ENCODE data around the gene REPIN1. TPM values are rescaled to one million over a fixed set of nuclear protein-coding genes. Genes with fewer than 3 reads are reported as not detected.
A peak's percentile ranks its signal among the peaks of the same experiment; 100 is the strongest.

The REPIN1 gene
- total and polyA plus RNA-seq, 7 experiments from 2014 or later, result 46.7 to 103 (median 78.4) TPM

DNA sequence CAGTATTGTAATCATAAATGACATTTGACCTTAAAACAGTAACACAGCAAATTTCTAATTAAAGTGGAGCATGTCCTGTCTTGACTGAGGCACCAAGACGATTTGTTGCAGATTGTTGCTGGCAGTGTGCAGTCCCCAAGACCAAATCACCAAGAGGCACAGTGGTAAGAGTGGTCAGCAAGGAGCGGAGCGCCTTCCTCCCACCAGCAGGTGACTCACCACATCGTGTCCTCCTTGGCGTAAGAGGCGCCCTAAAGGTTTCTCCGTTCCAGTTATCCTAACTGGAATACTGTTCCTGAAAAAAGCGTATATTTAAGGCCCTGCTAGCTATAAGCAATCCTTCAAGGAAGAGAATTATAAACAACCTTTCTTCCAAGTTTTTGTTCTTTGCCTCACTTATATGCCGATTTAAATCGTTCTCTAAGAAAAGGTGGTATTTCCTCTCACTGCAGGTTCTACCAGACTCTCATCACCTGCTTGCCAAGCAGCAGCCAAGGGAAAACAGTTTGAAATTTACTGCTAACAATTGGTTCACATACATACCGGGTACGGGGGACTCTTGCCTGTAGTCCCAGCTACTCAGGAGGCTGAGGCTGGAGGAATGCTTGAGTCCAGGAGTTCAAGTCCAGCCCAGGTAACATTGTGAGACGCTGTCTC lies 10.7 kb upstream of the REPIN1 start:
- peak overlapping the region; percentile 47 to 85 (median 75) for H3K4me3 Mint-ChIP-seq
- ChIA-PET CTCF (interaction anchor here (0.6 to 1.7 kb wide), 6 partner anchors 10 to 343 kb away, joined by 3 to 5 read pairs (median 4); partner anchors contain the start of gene REPIN1), POLR2A (interaction anchor here (0.6 to 6.2 kb wide), 13 partner anchors 9 to 398 kb away, joined by 3 to 50 read pairs (median 6); partner anchors contain the start of genes GIMAP1, GIMAP2, GIMAP7 and REPIN1)
- peak overlapping the region; percentile 35 for H3K4me3 ChIP-seq (ENCODE audit: low read length)
- H3K27me3 Mint-ChIP-seq, result peaks cover 0 to 2% (median 0%) of the 10 kb centered on the region in 5 donors
- DNase-seq (no peak), ATAC-seq (peak; percentile 17)
- H3K4me1 Mint-ChIP-seq, result peaks cover 17 to 54% (median 46%) of the 10 kb centered on the region in 7 donors
- H3K27me3 ChIP-seq (ENCODE audit: control insufficient read depth in 2 of 2, insufficient read depth in 2 of 2, low read length in 2 of 2), result no peaks in the 10 kb centered on the region
- peak overlapping the region; percentile 85 to 93 (median 89) for H3K27ac Mint-ChIP-seq
- peaks cover 6 to 28% of the 10 kb centered on the region in 2 donors for H3K4me1 ChIP-seq (ENCODE audit: control insufficient read depth in 2 of 2, insufficient read depth in 2 of 2, low read length in 2 of 2)
- peaks cover 0 to 2% (median 0%) of the 10 kb centered on the region in 11 donors for H3K9me3 Mint-ChIP-seq
- no peaks in the 10 kb centered on the region for H3K36me3 Mint-ChIP-seq
- H3K9me3 ChIP-seq (ENCODE audit: control insufficient read depth in 2 of 3, low read length in 3 of 3), result no peaks in the 10 kb centered on the region
- no peaks in the 10 kb centered on the region for H3K36me3 ChIP-seq (ENCODE audit: control insufficient read depth in 2 of 3, insufficient read depth in 3 of 3, low read length in 3 of 3)
- intact Hi-C loops (cut with micrococcal nuclease), result loop anchor here (1.0 to 5.0 kb wide), 7 partner anchors 9 to 397 kb away; partner anchors contain the start of genes GIMAP7 (in 2 of the 2), ZNF775 (in 2 of the 2), ACTR3C (in 1 of the 2) and GIMAP5 (in 1 of the 2)
- H3K27ac ChIP-seq (ENCODE audit: low read depth, low read length), result peak overlapping the region; percentile 72

DNA sequence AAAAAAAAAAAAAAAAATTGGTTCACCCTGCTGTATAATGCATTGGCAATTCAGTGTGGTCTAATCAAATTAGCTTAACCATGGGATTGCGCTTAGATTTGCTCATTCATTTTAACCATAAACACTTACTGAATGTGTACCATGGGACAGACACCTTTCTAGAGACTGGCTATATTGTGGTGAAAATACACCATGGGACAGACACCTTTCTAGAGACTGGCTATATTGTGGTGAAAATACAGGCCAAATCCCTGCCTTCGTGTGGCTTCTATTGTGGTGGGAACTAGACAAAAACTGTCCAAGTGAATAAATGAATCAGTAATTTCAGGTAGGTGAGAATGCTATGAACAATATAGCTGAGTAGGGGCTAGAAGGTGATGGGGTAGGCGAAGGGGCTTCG lies 10.2 kb upstream of the REPIN1 start:
- H3K4me3 Mint-ChIP-seq, result peak overlapping the region in 5 of 10 donors; percentile 39 to 83 (median 79)
- no peak for ATAC-seq
- peaks cover 19 to 54% (median 46%) of the 10 kb centered on the region in 7 donors for H3K4me1 Mint-ChIP-seq

DNA sequence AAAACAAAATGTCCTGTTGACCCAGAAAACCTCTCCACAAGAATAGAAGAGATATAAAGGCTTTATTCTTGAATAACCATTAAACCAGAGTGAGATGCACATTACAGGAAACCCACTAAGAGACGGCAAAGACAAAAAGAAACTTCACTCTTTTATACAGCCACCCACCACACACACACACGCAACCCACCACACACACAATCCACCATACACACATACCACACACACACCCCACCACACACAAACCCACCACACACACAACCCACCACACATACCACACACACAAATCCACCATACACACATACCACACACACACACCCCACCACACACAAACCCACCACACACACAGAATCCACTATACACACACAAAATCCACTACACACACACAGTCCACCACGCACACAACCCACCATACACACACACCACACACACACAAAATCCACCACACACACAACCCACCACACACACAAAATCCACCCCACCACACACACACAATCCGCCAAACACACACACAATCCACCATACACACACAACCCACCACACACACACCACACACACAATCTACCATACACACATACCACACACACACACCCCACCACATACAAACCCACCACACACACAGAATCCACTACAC lies 9.5 kb upstream of the REPIN1 start:
- CTCF ChIA-PET, result no interaction called here
- DNase-seq (no peak), ATAC-seq (no peak)
- Histone ChIP-seq H3K27me3 (ENCODE audit: control insufficient read depth in 2 of 2, insufficient read depth in 2 of 2, low read length in 2 of 2) (no peaks in the 10 kb centered on the region), H3K4me1 (ENCODE audit: control insufficient read depth in 2 of 2, insufficient read depth in 2 of 2, low read length in 2 of 2) (peaks cover 6 to 34% of the 10 kb centered on the region in 2 donors), H3K4me3 (ENCODE audit: low read length) (no peak overlapping the region), H3K36me3 (ENCODE audit: control insufficient read depth in 2 of 3, insufficient read depth in 3 of 3, low read length in 3 of 3) (no peaks in the 10 kb centered on the region), H3K9me3 (ENCODE audit: control insufficient read depth in 2 of 3, low read length in 3 of 3) (no peaks in the 10 kb centered on the region), H3K27ac (ENCODE audit: low read depth, low read length) (peak overlapping the region; percentile 6)
- Mint-ChIP-seq H3K9me3 (peaks cover 0 to 2% (median 0%) of the 10 kb centered on the region in 11 donors), H3K4me1 (peaks cover 23 to 59% (median 51%) of the 10 kb centered on the region in 7 donors), H3K27me3 (no peaks in the 10 kb centered on the region), H3K27ac (peak overlapping the region in 8 of 9 donors; percentile 15 to 93 (median 88)), H3K4me3 (peak overlapping the region in 6 of 10 donors; percentile 11 to 83 (median 39)), H3K36me3 (no peaks in the 10 kb centered on the region)
- POLR2A ChIA-PET, result interaction anchor here (0.7 to 6.2 kb wide), 7 partner anchors 7 to 326 kb away, joined by 3 to 50 read pairs (median 14); partner anchors contain the start of genes GIMAP2, GIMAP7 and REPIN1
- intact Hi-C loops (cut with micrococcal nuclease), result loop anchor here (5.0 kb wide), 3 partner anchors 37 to 378 kb away; partner anchors contain the start of genes GIMAP7 (in 2 of the 2), ACTR3C (in 1 of the 2), GIMAP5 (in 1 of the 2) and LRRC61 (in 1 of the 2)

More for the DNA sequence above, 10.2 kb upstream of the REPIN1 start:
- Histone ChIP-seq H3K4me3 (ENCODE audit: low read length) (peak overlapping the region; percentile 35), H3K27me3 (ENCODE audit: control insufficient read depth in 2 of 2, insufficient read depth in 2 of 2, low read length in 2 of 2) (no peaks in the 10 kb centered on the region), H3K36me3 (ENCODE audit: control insufficient read depth in 2 of 3, insufficient read depth in 3 of 3, low read length in 3 of 3) (no peaks in the 10 kb centered on the region), H3K4me1 (ENCODE audit: control insufficient read depth in 2 of 2, insufficient read depth in 2 of 2, low read length in 2 of 2) (peaks cover 6 to 28% of the 10 kb centered on the region in 2 donors), H3K9me3 (ENCODE audit: control insufficient read depth in 2 of 3, low read length in 3 of 3) (no peaks in the 10 kb centered on the region), H3K27ac (ENCODE audit: low read depth, low read length) (peak overlapping the region; percentile 6)
- ChIA-PET POLR2A (interaction anchor here (0.7 to 6.2 kb wide), 8 partner anchors 8 to 327 kb away, joined by 3 to 50 read pairs (median 10); partner anchors contain the start of genes GIMAP2, GIMAP7 and REPIN1), CTCF (interaction anchor here (0.7 to 1.4 kb wide), 2 partner anchors 47 to 343 kb away, joined by 3 to 4 read pairs; a partner anchor contains a TSS)
- H3K27ac Mint-ChIP-seq, result peak overlapping the region; percentile 15 to 93 (median 89)
- peaks cover 0 to 2% (median 0%) of the 10 kb centered on the region in 11 donors for H3K9me3 Mint-ChIP-seq
- H3K36me3 Mint-ChIP-seq, result no peaks in the 10 kb centered on the region
- DNase-seq, result no peak
- intact Hi-C loops (cut with micrococcal nuclease), result loop anchor here (5.0 kb wide), 3 partner anchors 36 to 379 kb away; partner anchors contain the start of genes GIMAP7 (in 2 of the 2), ACTR3C (in 1 of the 2), GIMAP5 (in 1 of the 2) and LRRC61 (in 1 of the 2)
- H3K27me3 Mint-ChIP-seq, result no peaks in the 10 kb centered on the region

- ATAC-seq (no peak), DNase-seq (no peak)
- CTCF ChIA-PET, result no interaction called here
- POLR2A ChIA-PET, result interaction anchor here (1.3 kb wide), 1 partner anchor 47 kb away, joined by 7 read pairs; no protein-coding TSS in a partner anchor
- Histone ChIP-seq H3K27ac (ENCODE audit: low read depth, low read length) (no peak overlapping the region), H3K4me1 (ENCODE audit: control insufficient read depth in 2 of 2, insufficient read depth in 2 of 2, low read length in 2 of 2) (peaks cover 6 to 38% of the 10 kb centered on the region in 2 donors), H3K27me3 (ENCODE audit: control insufficient read depth in 2 of 2, insufficient read depth in 2 of 2, low read length in 2 of 2) (no peaks in the 10 kb centered on the region), H3K4me3 (ENCODE audit: low read length) (no peak overlapping the region), H3K9me3 (ENCODE audit: control insufficient read depth in 2 of 3, low read length in 3 of 3) (no peaks in the 10 kb centered on the region), H3K36me3 (ENCODE audit: control insufficient read depth in 2 of 3, insufficient read depth in 3 of 3, low read length in 3 of 3) (no peaks in the 10 kb centered on the region)
- H3K27me3 Mint-ChIP-seq, result no peaks in the 10 kb centered on the region
- peak overlapping the region in 4 of 10 donors; percentile 12 to 50 (median 34) for H3K4me3 Mint-ChIP-seq
- peaks cover 24 to 64% (median 56%) of the 10 kb centered on the region in 7 donors for H3K4me1 Mint-ChIP-seq
- H3K27ac Mint-ChIP-seq, result peak overlapping the region; percentile 15 to 93 (median 86)
- peaks cover 0 to 2% (median 0%) of the 10 kb centered on the region in 11 donors for H3K9me3 Mint-ChIP-seq
- H3K36me3 Mint-ChIP-seq, result no peaks in the 10 kb centered on the region
- intact Hi-C loops (cut with micrococcal nuclease), result loop anchor here (5.0 kb wide), 3 partner anchors 37 to 378 kb away; partner anchors contain the start of genes GIMAP7 (in 2 of the 2), ACTR3C (in 1 of the 2), GIMAP5 (in 1 of the 2) and LRRC61 (in 1 of the 2)
Observed at GRCh38 chr7:150359622-150360362, 8.8 kb upstream of the REPIN1 start.

DNA sequence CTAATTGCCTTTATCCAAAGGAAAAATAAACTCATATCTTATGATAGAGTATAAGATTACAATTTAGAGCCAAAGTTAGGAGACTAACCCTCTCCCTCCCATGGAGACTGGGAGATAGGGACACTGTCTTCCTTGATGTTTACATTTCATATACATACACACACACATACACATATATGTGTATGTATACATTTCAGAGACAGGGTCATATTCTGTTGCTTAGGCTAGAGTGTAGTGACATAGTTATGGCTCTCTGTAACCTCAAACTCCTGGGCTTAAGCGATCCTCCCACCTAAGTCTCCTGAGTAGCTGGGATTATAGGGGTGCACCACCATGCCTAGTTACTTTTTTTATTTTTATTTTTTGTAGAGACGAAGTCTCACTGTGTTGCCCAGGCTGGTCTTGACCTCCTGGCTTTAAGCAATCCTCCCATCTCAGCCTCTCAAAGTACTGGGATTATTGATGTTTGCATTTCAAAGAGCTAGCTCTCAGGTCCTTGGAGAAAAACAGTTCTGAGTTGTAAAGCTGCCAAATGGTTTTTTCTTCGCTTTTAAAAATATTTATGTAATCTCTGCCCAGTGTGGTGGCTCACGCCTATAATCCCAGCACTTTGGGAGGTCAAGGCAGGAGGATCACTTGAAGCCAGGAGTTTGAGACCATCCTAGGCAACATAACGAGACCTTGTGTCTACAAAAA lies 8.1 kb upstream of the REPIN1 start:
- peak overlapping the region in 8 of 9 donors; percentile 15 to 93 (median 86) for H3K27ac Mint-ChIP-seq
- peaks cover 24 to 72% (median 60%) of the 10 kb centered on the region in 7 donors for H3K4me1 Mint-ChIP-seq
- DNase-seq (no peak), ATAC-seq (no peak)
- CTCF ChIA-PET, result interaction anchor here (0.6 kb wide), 2 partner anchors 518 to 552 kb away, joined by 3 read pairs; no protein-coding TSS in a partner anchor
- no peaks in the 10 kb centered on the region for H3K27me3 Mint-ChIP-seq
- POLR2A ChIA-PET, result interaction anchor here (1.0 to 1.3 kb wide), 2 partner anchors 10 to 47 kb away, joined by 3 to 7 read pairs; no protein-coding TSS in a partner anchor
- H3K9me3 Mint-ChIP-seq, result peaks cover 0 to 2% (median 0%) of the 10 kb centered on the region in 11 donors
- H3K9me3 ChIP-seq (ENCODE audit: control insufficient read depth in 2 of 3, low read length in 3 of 3), result no peaks in the 10 kb centered on the region
- no peaks in the 10 kb centered on the region for H3K27me3 ChIP-seq (ENCODE audit: control insufficient read depth in 2 of 2, insufficient read depth in 2 of 2, low read length in 2 of 2)
- H3K4me3 ChIP-seq (ENCODE audit: low read length), result no peak overlapping the region
- H3K36me3 Mint-ChIP-seq, result no peaks in the 10 kb centered on the region
- H3K4me1 ChIP-seq (ENCODE audit: control insufficient read depth in 2 of 2, insufficient read depth in 2 of 2, low read length in 2 of 2), result peaks cover 6 to 38% of the 10 kb centered on the region in 2 donors
- H3K4me3 Mint-ChIP-seq, result peak overlapping the region in 2 of 10 donors; percentile 24 to 50
- intact Hi-C loops (cut with micrococcal nuclease), result no loop called here
- H3K27ac ChIP-seq (ENCODE audit: low read depth, low read length), result no peak overlapping the region
- H3K36me3 ChIP-seq (ENCODE audit: control insufficient read depth in 2 of 3, insufficient read depth in 3 of 3, low read length in 3 of 3), result no peaks in the 10 kb centered on the region
